Suprapubic skin (tissue), 4 donors: ENCODE data around the gene TAF9B.

Source experiments
- CTCF ChIP-seq, 2 donors: fragments of 200-600 bp in 1 of 2; fragments of 450-650 bp in 1 of 2; sonication (generic) in 1 of 2; IDR thresholded peaks; one replicate each; pipeline ENCODE4 v1.5.1; 2016 to 2019; ENCODE audit warnings: antibody characterized with exemption in 2 of 2, mild to moderate bottlenecking in 1 of 2, moderate library complexity in 1 of 2
- EP300 ChIP-seq: sonication (generic); formaldehyde crosslinking; IDR thresholded peaks from one replicate; pipeline ENCODE4 v1.6.1; 2017; ENCODE audit warnings: antibody characterized with exemption
- POLR2A ChIP-seq, 2 donors: fragments of 450-650 bp; IDR thresholded peaks; one replicate each; pipeline ENCODE4 v1.6.1; 2017; ENCODE audit warnings: antibody characterized with exemption in 2 of 2, mild to moderate bottlenecking in 2 of 2, moderate library complexity in 2 of 2
- POLR2AphosphoS5 ChIP-seq, 3 donors: sonication (generic); formaldehyde crosslinking; IDR thresholded peaks; one replicate each; pipeline ENCODE4 v1.6.1; 2017; ENCODE audit warnings: antibody characterized with exemption in 3 of 3

- TF ChIP-seq CTCF (IDR thresholded peaks at IDR 0.05) (no peak), EP300 (no peak), POLR2AphosphoS5 (IDR thresholded peaks at IDR 0.05) (no peak), POLR2A (IDR thresholded peaks at IDR 0.05) (no peak)
These were observed 23.1 kb downstream of the TAF9B start for GRCh38 chrX:78116365-78116764.
